ENCODE data around the gene KCNA2. TPM values are rescaled to one million over a fixed set of nuclear protein-coding genes. Genes with fewer than 3 reads are reported as not detected.

The KCNA2 gene
- total RNA-seq, 2 donors from 2014 or later = 0.46 to 2.4 TPM

DNA sequence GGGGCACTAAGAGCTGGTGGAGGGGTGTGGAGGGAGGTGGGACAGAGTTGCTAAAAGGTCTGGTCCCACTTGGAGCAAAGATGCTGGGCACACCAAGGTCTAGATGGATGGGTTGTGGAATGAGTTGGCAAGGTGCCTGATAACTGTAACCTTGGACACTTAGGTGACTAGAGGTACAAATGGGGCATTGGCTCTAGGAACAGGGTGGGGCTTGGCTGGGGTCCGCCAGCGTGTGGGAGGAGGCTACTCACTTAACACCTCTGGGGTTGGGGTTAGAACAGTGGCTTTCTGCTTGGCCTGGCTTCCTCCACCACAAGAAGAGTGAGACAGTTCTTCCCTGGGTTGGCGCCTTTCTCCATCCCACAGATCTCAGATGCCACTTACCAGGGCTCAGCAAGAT, 17.2 kb downstream of the KCNA2 start:
- DNase-seq (no peak), ATAC-seq (replicated peaks in 1 of 2) (no peak)
- no peak overlapping the region for H3K4me3 Mint-ChIP-seq
- no peaks in the 10 kb centered on the region for H3K4me1 Mint-ChIP-seq (ENCODE audit: low read depth)
- no peak overlapping the region for H3K27ac Mint-ChIP-seq
- no peaks in the 10 kb centered on the region for H3K9me3 Mint-ChIP-seq
- peaks cover 18% of the 10 kb centered on the region for H3K27me3 Mint-ChIP-seq (ENCODE audit: low read depth)
- H3K36me3 Mint-ChIP-seq (ENCODE audit: insufficient read depth in 2 of 2) = no peaks in the 10 kb centered on the region

GRCh38 chr1:110588486-110588885, 17.7 kb downstream of the KCNA2 start:
- DNase-seq (no peak), ATAC-seq (replicated peaks in 1 of 2) (no peak)
- H3K36me3 Mint-ChIP-seq (ENCODE audit: insufficient read depth in 2 of 2) = no peaks in the 10 kb centered on the region
- no peak overlapping the region for H3K4me3 Mint-ChIP-seq
- H3K9me3 Mint-ChIP-seq = no peaks in the 10 kb centered on the region
- no peak overlapping the region for H3K27ac Mint-ChIP-seq
- peaks cover 18% of the 10 kb centered on the region for H3K27me3 Mint-ChIP-seq (ENCODE audit: low read depth)
- no peaks in the 10 kb centered on the region for H3K4me1 Mint-ChIP-seq (ENCODE audit: low read depth)

- ATAC-seq (replicated peaks in 1 of 2) (no peak), DNase-seq (no peak)
- H3K27ac Mint-ChIP-seq = no peak overlapping the region
Measured at GRCh38 chr1:110587906-110588305, 18.3 kb downstream of the KCNA2 start.

GRCh38 chr1:110585481-110585880, 20.7 kb downstream of the KCNA2 start:
- ATAC-seq (replicated peaks in 1 of 2) (no peak), DNase-seq (no peak)
- peaks cover 18% of the 10 kb centered on the region for H3K27me3 Mint-ChIP-seq (ENCODE audit: low read depth)
- H3K9me3 Mint-ChIP-seq = no peaks in the 10 kb centered on the region
- no peaks in the 10 kb centered on the region for H3K36me3 Mint-ChIP-seq (ENCODE audit: insufficient read depth in 2 of 2)
- H3K4me1 Mint-ChIP-seq (ENCODE audit: low read depth) = no peaks in the 10 kb centered on the region
- H3K27ac Mint-ChIP-seq = no peak overlapping the region
- no peak overlapping the region for H3K4me3 Mint-ChIP-seq

More at GRCh38 chr1:110587906-110588305, 18.3 kb downstream of the KCNA2 start:
- no peaks in the 10 kb centered on the region for H3K9me3 Mint-ChIP-seq
- H3K36me3 Mint-ChIP-seq (ENCODE audit: insufficient read depth in 2 of 2) = no peaks in the 10 kb centered on the region
- H3K4me1 Mint-ChIP-seq (ENCODE audit: low read depth) = no peaks in the 10 kb centered on the region
- H3K27me3 Mint-ChIP-seq (ENCODE audit: low read depth) = peaks cover 18% of the 10 kb centered on the region
- no peak overlapping the region for H3K4me3 Mint-ChIP-seq

- no peaks in the 10 kb centered on the region for H3K4me1 Mint-ChIP-seq (ENCODE audit: low read depth)
- DNase-seq (no peak), ATAC-seq (replicated peaks in 1 of 2) (no peak)
- peaks cover 23% of the 10 kb centered on the region for H3K27me3 Mint-ChIP-seq (ENCODE audit: low read depth)
- no peak overlapping the region for H3K4me3 Mint-ChIP-seq
- no peak overlapping the region for H3K27ac Mint-ChIP-seq
- no peaks in the 10 kb centered on the region for H3K9me3 Mint-ChIP-seq
- no peaks in the 10 kb centered on the region for H3K36me3 Mint-ChIP-seq (ENCODE audit: insufficient read depth in 2 of 2)
Measured at GRCh38 chr1:110584045-110584444, 22.1 kb downstream of the KCNA2 start.

DNA sequence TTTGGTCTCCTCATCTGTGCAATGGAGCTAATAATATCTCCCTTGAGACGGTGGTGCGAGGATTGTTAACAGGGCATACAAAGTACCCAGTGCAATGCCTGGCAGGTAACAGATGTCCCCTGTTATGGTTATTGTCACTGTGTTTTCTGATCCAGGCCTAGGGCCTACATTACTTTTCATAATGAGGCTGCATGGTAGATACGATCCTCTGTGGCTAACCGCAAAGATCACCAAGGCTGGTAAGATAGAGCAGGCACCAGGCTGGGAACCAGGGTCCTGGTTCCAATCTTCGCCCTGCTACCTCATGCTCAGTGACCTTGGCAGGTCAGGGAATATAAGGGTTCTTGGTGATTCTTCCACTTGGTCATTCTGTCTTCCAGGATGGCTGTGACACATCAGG, 22.7 kb downstream of the KCNA2 start:
- H3K36me3 Mint-ChIP-seq (ENCODE audit: insufficient read depth in 2 of 2) = no peaks in the 10 kb centered on the region
- no peak overlapping the region for H3K27ac Mint-ChIP-seq
- no peaks in the 10 kb centered on the region for H3K4me1 Mint-ChIP-seq (ENCODE audit: low read depth)
- H3K9me3 Mint-ChIP-seq = no peaks in the 10 kb centered on the region
- DNase-seq (no peak), ATAC-seq (replicated peaks in 1 of 2) (no peak)
- peaks cover 22% of the 10 kb centered on the region for H3K27me3 Mint-ChIP-seq (ENCODE audit: low read depth)
- H3K4me3 Mint-ChIP-seq = no peak overlapping the region

GRCh38 chr1:110582378-110582777, 23.8 kb downstream of the KCNA2 start:
- ATAC-seq (replicated peaks in 1 of 2) (no peak), DNase-seq (no peak)
- no peaks in the 10 kb centered on the region for H3K4me1 Mint-ChIP-seq (ENCODE audit: low read depth)
- no peak overlapping the region for H3K4me3 Mint-ChIP-seq
- no peaks in the 10 kb centered on the region for H3K9me3 Mint-ChIP-seq
- peaks cover 11% of the 10 kb centered on the region for H3K27me3 Mint-ChIP-seq (ENCODE audit: low read depth)
- no peaks in the 10 kb centered on the region for H3K36me3 Mint-ChIP-seq (ENCODE audit: insufficient read depth in 2 of 2)
- no peak overlapping the region for H3K27ac Mint-ChIP-seq

GRCh38 chr1:110581682-110582145, 24.4 kb downstream of the KCNA2 start:
- Mint-ChIP-seq H3K4me3 (no peak overlapping the region), H3K36me3 (ENCODE audit: insufficient read depth in 2 of 2) (no peaks in the 10 kb centered on the region), H3K9me3 (no peaks in the 10 kb centered on the region), H3K27me3 (ENCODE audit: low read depth) (peaks cover 14% of the 10 kb centered on the region), H3K4me1 (ENCODE audit: low read depth) (no peaks in the 10 kb centered on the region), H3K27ac (no peak overlapping the region)
- ATAC-seq (replicated peaks in 1 of 2) = no peak
- DNase-seq = no peak

DNA sequence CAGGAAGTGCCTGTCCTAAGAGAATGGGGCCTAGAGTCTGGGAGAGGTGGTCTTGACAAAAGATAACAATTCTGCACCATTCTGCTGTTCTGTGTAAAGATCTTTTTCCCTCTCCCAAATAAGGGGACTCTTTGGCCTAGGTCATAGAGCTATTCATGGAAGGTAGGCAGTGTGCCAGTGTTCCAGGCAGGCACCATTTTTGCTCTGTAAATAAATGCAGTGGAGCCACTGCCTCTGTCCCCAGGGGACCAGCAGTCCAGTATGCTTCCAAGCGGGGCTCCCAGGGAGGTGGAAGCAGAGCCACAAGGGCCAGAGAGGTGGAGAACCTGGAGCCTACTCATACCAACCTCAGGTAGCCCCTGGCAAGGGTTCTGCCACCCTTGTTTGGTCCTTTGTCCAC, 25.9 kb downstream of the KCNA2 start:
- ATAC-seq (replicated peaks in 1 of 2) = no peak
- peaks cover 15% of the 10 kb centered on the region for H3K27me3 Mint-ChIP-seq (ENCODE audit: low read depth)
- H3K4me1 Mint-ChIP-seq (ENCODE audit: low read depth) = no peaks in the 10 kb centered on the region
- no peaks in the 10 kb centered on the region for H3K9me3 Mint-ChIP-seq
- H3K27ac Mint-ChIP-seq = no peak overlapping the region
- no peak for DNase-seq
- H3K4me3 Mint-ChIP-seq = no peak overlapping the region
- H3K36me3 Mint-ChIP-seq (ENCODE audit: insufficient read depth in 2 of 2) = no peaks in the 10 kb centered on the region

DNA sequence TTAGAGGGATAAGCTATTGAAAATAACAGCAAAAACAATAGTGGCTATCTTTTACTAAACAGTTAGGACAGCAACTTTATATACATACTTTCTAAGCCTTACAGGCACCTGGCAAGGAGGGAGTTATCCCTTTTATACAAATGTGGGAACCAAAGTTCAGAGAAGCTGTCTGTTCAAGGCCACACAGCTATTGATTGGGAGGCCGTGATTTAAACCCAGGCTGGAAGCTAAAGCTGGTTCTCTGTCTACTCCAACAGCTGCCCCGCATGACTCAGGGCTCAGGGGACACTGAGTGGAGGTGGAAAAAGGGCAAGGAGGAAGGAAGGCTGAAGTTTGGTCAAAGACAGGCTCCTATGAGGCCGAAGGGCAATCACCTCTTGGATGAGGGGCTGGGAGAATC, 26.7 kb downstream of the KCNA2 start:
- no peak overlapping the region for H3K4me3 Mint-ChIP-seq
- no peaks in the 10 kb centered on the region for H3K4me1 Mint-ChIP-seq (ENCODE audit: low read depth)
- ATAC-seq (replicated peaks in 1 of 2) = no peak
- H3K9me3 Mint-ChIP-seq = no peaks in the 10 kb centered on the region
- H3K27ac Mint-ChIP-seq = no peak overlapping the region
- H3K27me3 Mint-ChIP-seq (ENCODE audit: low read depth) = peaks cover 15% of the 10 kb centered on the region
- H3K36me3 Mint-ChIP-seq (ENCODE audit: insufficient read depth in 2 of 2) = no peaks in the 10 kb centered on the region
- DNase-seq = no peak

DNA sequence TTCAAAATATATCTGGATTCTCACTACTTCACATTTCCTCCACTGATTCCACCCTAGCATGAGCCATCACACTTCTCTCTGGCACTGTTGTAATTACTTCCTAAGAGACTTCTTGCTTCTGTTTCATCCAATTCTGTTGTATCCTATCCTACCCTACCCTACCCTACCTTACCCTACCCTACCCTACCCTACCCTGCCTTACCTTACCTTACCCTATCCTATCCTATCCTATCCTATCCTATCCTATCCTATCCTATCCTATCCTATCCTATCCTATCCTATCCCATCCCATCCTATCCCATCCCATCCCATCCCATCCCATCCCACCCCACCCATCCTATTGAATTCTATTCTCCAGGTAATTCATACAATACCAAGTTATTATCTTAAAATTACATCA, 29.7 kb downstream of the KCNA2 start:
- H3K9me3 Mint-ChIP-seq = no peaks in the 10 kb centered on the region
- H3K27ac Mint-ChIP-seq = no peak overlapping the region

GRCh38 chr1:110573314-110573713, 32.8 kb downstream of the KCNA2 start:
- H3K4me3 Mint-ChIP-seq = no peak overlapping the region
- no peaks in the 10 kb centered on the region for H3K4me1 Mint-ChIP-seq (ENCODE audit: low read depth)
- ATAC-seq (replicated peaks in 1 of 2) (no peak), DNase-seq (no peak)
- no peaks in the 10 kb centered on the region for H3K9me3 Mint-ChIP-seq
- H3K27me3 Mint-ChIP-seq (ENCODE audit: low read depth) = peaks cover 22% of the 10 kb centered on the region
- no peak overlapping the region for H3K27ac Mint-ChIP-seq
- no peaks in the 10 kb centered on the region for H3K36me3 Mint-ChIP-seq (ENCODE audit: insufficient read depth in 2 of 2)

More for the DNA sequence above, 29.7 kb downstream of the KCNA2 start:
- no peaks in the 10 kb centered on the region for H3K36me3 Mint-ChIP-seq (ENCODE audit: insufficient read depth in 2 of 2)
- H3K27me3 Mint-ChIP-seq (ENCODE audit: low read depth) = peaks cover 15% of the 10 kb centered on the region
- ATAC-seq (replicated peaks in 1 of 2) = no peak
- no peak for DNase-seq
- H3K4me3 Mint-ChIP-seq = no peak overlapping the region
- no peaks in the 10 kb centered on the region for H3K4me1 Mint-ChIP-seq (ENCODE audit: low read depth)

GRCh38 chr1:110572751-110573150, 33.4 kb downstream of the KCNA2 start:
- Mint-ChIP-seq H3K27me3 (ENCODE audit: low read depth) (peaks cover 22% of the 10 kb centered on the region), H3K4me1 (ENCODE audit: low read depth) (no peaks in the 10 kb centered on the region), H3K9me3 (no peaks in the 10 kb centered on the region), H3K27ac (no peak overlapping the region), H3K36me3 (ENCODE audit: insufficient read depth in 2 of 2) (no peaks in the 10 kb centered on the region), H3K4me3 (no peak overlapping the region)
- no peak for ATAC-seq (replicated peaks in 1 of 2)
- no peak for DNase-seq

- DNase-seq = no peak
- H3K36me3 Mint-ChIP-seq (ENCODE audit: insufficient read depth in 2 of 2) = no peaks in the 10 kb centered on the region
- no peak for ATAC-seq (replicated peaks in 1 of 2)
Measured at GRCh38 chr1:110570901-110571300, 35.3 kb downstream of the KCNA2 start.

More at GRCh38 chr1:110570901-110571300, 35.3 kb downstream of the KCNA2 start:
- Mint-ChIP-seq H3K4me1 (ENCODE audit: low read depth) (no peaks in the 10 kb centered on the region), H3K27ac (no peak overlapping the region), H3K4me3 (no peak overlapping the region), H3K27me3 (ENCODE audit: low read depth) (peaks cover 26% of the 10 kb centered on the region), H3K9me3 (no peaks in the 10 kb centered on the region)
